ENCODE results near the gene OR2Z1. TPM values are rescaled to one million over a fixed set of nuclear protein-coding genes. Genes with fewer than 3 reads are reported as not detected.

OR2Z1 gene, protein sequence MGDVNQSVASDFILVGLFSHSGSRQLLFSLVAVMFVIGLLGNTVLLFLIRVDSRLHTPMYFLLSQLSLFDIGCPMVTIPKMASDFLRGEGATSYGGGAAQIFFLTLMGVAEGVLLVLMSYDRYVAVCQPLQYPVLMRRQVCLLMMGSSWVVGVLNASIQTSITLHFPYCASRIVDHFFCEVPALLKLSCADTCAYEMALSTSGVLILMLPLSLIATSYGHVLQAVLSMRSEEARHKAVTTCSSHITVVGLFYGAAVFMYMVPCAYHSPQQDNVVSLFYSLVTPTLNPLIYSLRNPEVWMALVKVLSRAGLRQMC
- total RNA-seq: not detected in 2 replicates

DNA sequence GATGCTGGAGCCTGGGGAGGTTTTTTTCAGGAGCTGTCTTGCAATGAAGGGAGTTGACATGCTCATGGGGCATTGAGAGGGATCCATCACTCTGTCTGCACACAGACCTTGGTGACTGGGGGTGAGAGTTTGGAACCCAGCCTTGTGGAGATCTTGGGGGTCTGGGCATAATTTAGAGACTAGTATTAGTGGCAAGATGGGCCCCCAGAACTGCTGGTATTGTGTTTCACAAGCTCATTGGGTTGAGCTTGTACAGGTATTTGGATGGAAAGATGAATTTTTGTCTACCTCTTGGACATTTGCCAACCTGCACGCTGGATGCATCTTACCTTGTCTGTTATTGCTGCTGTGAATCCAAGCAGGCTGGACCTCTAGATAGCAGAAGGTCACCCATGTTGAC is at the start of gene OR2Z1:
Gene OR2Z1, plus strand, starts transcription at position 301 of the 400 bp plus-strand sequence. CDS start 9,395 bp downstream, outside the sequence.

DNA sequence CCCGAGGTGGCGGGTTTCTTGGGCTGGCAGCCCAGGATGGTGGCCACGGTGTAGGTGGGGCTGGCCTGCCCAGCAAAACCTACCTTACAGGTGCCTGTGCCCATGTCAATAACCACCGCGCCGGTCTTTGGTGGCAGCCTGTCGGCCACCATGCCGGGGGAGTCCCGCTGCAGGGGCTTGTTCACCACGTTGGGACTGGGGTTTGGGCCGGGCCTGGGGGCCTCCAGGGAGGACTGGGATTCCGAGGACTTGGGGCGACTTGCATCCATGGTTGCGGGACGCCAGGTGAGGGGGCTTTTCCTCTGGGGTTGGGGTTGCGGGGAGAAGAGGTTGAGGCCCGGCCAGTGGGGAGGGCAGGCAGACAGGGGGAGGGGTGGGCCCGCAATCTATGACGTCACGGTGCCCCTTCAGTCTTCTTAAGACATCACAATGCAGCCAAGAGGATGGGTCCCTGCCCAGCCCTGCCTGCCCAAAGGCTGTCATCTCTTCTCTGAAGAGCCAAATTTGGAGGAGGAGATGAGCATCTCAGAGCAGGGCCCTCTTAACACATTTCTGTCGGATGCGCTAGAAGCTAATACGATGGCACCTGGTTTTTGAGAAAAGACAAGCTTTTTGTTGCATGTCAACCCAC is 22.9 kb upstream of the OR2Z1 start, which contains the start of gene ACTL9:
Gene ACTL9, minus strand, starts transcription at position 363 of the 631 bp plus-strand sequence. Its CDS starts 94 bp downstream, at position 269.

Small RNAs within 50 kb of the gene (small RNA-seq; reads per million reads assigned to genes)
- not detected for gene AC012616.1

Other genes with a start within 250 kb of the OR2Z1 start
- under 0.01 TPM in 1 of 2 replicates, not detected in the other for gene PRAM1, start 219.0 kb upstream of the OR2Z1 start, total RNA-seq
- 3.7 and 6.4 TPM in 2 replicates for gene ZNF414, start 207.5 kb upstream of the OR2Z1 start, total RNA-seq
- gene MYO1F, start 144.2 kb upstream of the OR2Z1 start, total RNA-seq: 0.22 and 0.26 TPM in 2 replicates
- 21.4 and 27.2 TPM in 2 replicates for gene ADAMTS10, start 110.9 kb upstream of the OR2Z1 start, total RNA-seq
- gene NFILZ, start 91.0 kb upstream of the OR2Z1 start, total RNA-seq: not detected in 2 replicates
- gene ACTL9, start 22.8 kb upstream of the OR2Z1 start, total RNA-seq: not detected in 2 replicates
- gene ZNF558, start 110.7 kb downstream of the OR2Z1 start, total RNA-seq: 23.1 and 28.3 TPM in 2 replicates
- not detected in 2 replicates for gene MBD3L1, start 110.7 kb downstream of the OR2Z1 start, total RNA-seq

Measured in articular chondrocyte of knee joint (primary cell).